Activated T-helper 1 cell treated with anti-CD3 and anti-CD28 coated beads, Interleukin-2, amount 50 U/mL, for 16 hours (primary cell): ENCODE measurements around the gene OTUD5.
"Not testable (repeated sequence)": the region's sequence is repeated elsewhere in the genome, so short reads cannot be mapped to it uniquely, and the experiment has no call there.

Experiments
- DNase-seq, 2 donors: peaks; one replicate each; pipeline ENCODE4 v3.0.0-alpha.2; 2020; ENCODE audit warnings: low read depth in 1 of 2, low spot score in 1 of 2

OTUD5 gene

GRCh38 chrX:48891402-48892288, 65.8 kb downstream of the OTUD5 start:
- DNase-seq, result peak; percentile 39 to 55

- DNase-seq, result no peak
Measured at GRCh38 chrX:48890934-48891401, 66.4 kb downstream of the OTUD5 start.

GRCh38 chrX:48890296-48890925, 67.0 kb downstream of the OTUD5 start:
- no peak for DNase-seq

GRCh38 chrX:48886586-48886985, 70.8 kb downstream of the OTUD5 start:
- DNase-seq, result not testable (repeated sequence)

- no peak for DNase-seq
Measured at GRCh38 chrX:48883729-48884128, 73.7 kb downstream of the OTUD5 start.

GRCh38 chrX:48876944-48877343, 80.5 kb downstream of the OTUD5 start:
- not testable (repeated sequence) for DNase-seq
